ENCODE measurements around the gene THADA.

The THADA gene

GRCh38 chr2:43469713-43470112 lies 126.1 kb downstream of the THADA start:
- DNase-seq: no peak

GRCh38 chr2:43469094-43469493 lies 126.7 kb downstream of the THADA start:
- no peak for DNase-seq

GRCh38 chr2:43467891-43468290 lies 127.9 kb downstream of the THADA start:
- DNase-seq: no peak

GRCh38 chr2:43465234-43465633 lies 130.6 kb downstream of the THADA start:
- DNase-seq: no peak

GRCh38 chr2:43464590-43464989 lies 131.2 kb downstream of the THADA start:
- DNase-seq: peak in 5 of 56 donors; percentile 0 to 25 (median 8)

GRCh38 chr2:43462866-43463641 lies 132.8 kb downstream of the THADA start:
- DNase-seq: no peak

- DNase-seq: peak in 1 of 56 donors; percentile 13
These were observed 134.3 kb downstream of the THADA start for GRCh38 chr2:43461453-43462073.

GRCh38 chr2:43460611-43461365 lies 135.1 kb downstream of the THADA start:
- no peak for DNase-seq

GRCh38 chr2:43460174-43460546 lies 135.7 kb downstream of the THADA start:
- DNase-seq: no peak

GRCh38 chr2:43459446-43460173 lies 136.2 kb downstream of the THADA start:
- no peak for DNase-seq

- no peak for DNase-seq
These were observed 137.7 kb downstream of the THADA start for GRCh38 chr2:43458014-43458628.

GRCh38 chr2:43455731-43456642 lies 139.9 kb downstream of the THADA start:
- no peak for DNase-seq

- DNase-seq: no peak
These were observed 140.5 kb downstream of the THADA start for GRCh38 chr2:43455296-43455695.

GRCh38 chr2:43454791-43455190 lies 141.0 kb downstream of the THADA start:
- no peak for DNase-seq

GRCh38 chr2:43453179-43454170 lies 142.4 kb downstream of the THADA start:
- DNase-seq: no peak

GRCh38 chr2:43452318-43452731 lies 143.5 kb downstream of the THADA start:
- DNase-seq: no peak

- DNase-seq: no peak
These were observed 145.2 kb downstream of the THADA start for GRCh38 chr2:43450617-43451016.

GRCh38 chr2:43448822-43449110 lies 147.1 kb downstream of the THADA start:
- no peak for DNase-seq
